ENCODE data around the gene GLI3.

DNA sequence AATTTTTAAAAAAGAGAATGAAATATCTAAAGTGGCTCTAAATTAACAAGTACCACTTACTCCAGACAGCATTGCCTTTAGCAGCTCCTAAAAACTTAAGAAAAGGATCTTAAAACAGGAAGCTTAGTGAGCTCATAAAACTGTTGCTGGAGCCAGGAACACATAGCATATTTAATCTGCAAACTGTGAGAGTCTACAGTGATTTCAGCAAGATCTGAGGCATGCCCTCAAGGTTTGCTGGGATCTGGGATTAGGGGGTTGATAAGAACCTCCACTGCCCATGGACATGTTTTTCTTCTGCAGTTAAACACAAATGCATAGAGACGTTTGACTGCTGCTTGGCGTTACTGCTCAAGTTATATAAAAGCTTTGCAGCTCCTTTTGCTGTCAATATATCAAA is 3.8 kb downstream of the GLI3 start:
- TF ChIP-seq ZNF274 (IDR thresholded peaks at IDR 0.05; ENCODE audit: low read depth, low read length) = no peak
- TF ChIP-seq YY1 (IDR thresholded peaks at IDR 0.05; ENCODE audit: insufficient read depth, insufficient read length) = no peak
- no peak for TF ChIP-seq SUZ12 (IDR thresholded peaks at IDR 0.05; ENCODE audit: extremely low read depth, insufficient read depth, insufficient read length)
